GM13976 (cell line): ENCODE data around the gene ZBTB45.

Source experiments
- DNase-seq: peaks from one replicate; pipeline ENCODE4 v3.0.0; 2012; ENCODE audit warnings: low spot score
- CTCF ChIP-seq: IDR thresholded peaks from 2 replicates; pipeline ENCODE4 v1.5.1; 2012; ENCODE audit warnings: borderline replicate concordance, mild to moderate bottlenecking; ENCODE audit not compliant: insufficient read depth; ENCODE audit errors: extremely low read depth, missing control alignments, control extremely low read depth
- in situ Hi-C: fragments of 300-500 bp; cut with MboI; formaldehyde crosslinking; loops from one replicate; pipeline ENCODE4 v1.12.0; 2022; ENCODE audit warnings: low sequenced_read_pairs, mixed read lengths, inconsistent platforms; ENCODE audit not compliant: unreplicated experiment

Gene ZBTB45

GRCh38 chr19:58519355-58520256, at the start of gene ZBTB45:
Gene ZBTB45 (minus strand): TSS chr19:58519810. CDS start chr19:58517673, 2,137 bp downstream.
- TF ChIP-seq CTCF = peak; percentile 93
- in situ Hi-C loops = no loop called here
- peak; percentile 89 for DNase-seq

- no peak for TF ChIP-seq CTCF
- in situ Hi-C loops = no loop called here
These were observed 49.0 kb upstream of the ZBTB45 start for GRCh38 chr19:58568453-58569130.

GRCh38 chr19:58566989-58567388, 47.4 kb upstream of the ZBTB45 start:
- in situ Hi-C loops = no loop called here
- DNase-seq = no peak
- no peak for TF ChIP-seq CTCF

More at GRCh38 chr19:58568453-58569130, 49.0 kb upstream of the ZBTB45 start:
- DNase-seq = no peak

GRCh38 chr19:58563823-58564222, 44.2 kb upstream of the ZBTB45 start:
- TF ChIP-seq CTCF = no peak
- in situ Hi-C loops = no loop called here
- no peak for DNase-seq

GRCh38 chr19:58563034-58563573, 43.5 kb upstream of the ZBTB45 start:
- peak; percentile 77 for DNase-seq
- no peak for TF ChIP-seq CTCF
- in situ Hi-C loops = no loop called here

GRCh38 chr19:58562122-58563033, 42.8 kb upstream of the ZBTB45 start:
- DNase-seq = no peak
- in situ Hi-C loops = no loop called here
- no peak for TF ChIP-seq CTCF
